ENCODE results near the gene CARNS1.

- TF ChIP-seq ZNF778 (CRISPR knock-in tag; IDR thresholded peaks at IDR 0.05), result no peak
- no peak for TF ChIP-seq ZNF133 (CRISPR knock-in tag; IDR thresholded peaks at IDR 0.05)
- no peak for TF ChIP-seq KDM5B (IDR thresholded peaks at IDR 0.05; ENCODE audit: insufficient replicate concordance, low read depth, low read length)
- no peak for TF ChIP-seq BHLHE40 (IDR thresholded peaks at IDR 0.05; ENCODE audit: low read length)
- TF ChIP-seq TAF1 (IDR thresholded peaks at IDR 0.05; ENCODE audit: control insufficient read depth, extremely low read depth, insufficient read depth, low read length, severe bottlenecking), result no peak
- TF ChIP-seq, protein P1, sequence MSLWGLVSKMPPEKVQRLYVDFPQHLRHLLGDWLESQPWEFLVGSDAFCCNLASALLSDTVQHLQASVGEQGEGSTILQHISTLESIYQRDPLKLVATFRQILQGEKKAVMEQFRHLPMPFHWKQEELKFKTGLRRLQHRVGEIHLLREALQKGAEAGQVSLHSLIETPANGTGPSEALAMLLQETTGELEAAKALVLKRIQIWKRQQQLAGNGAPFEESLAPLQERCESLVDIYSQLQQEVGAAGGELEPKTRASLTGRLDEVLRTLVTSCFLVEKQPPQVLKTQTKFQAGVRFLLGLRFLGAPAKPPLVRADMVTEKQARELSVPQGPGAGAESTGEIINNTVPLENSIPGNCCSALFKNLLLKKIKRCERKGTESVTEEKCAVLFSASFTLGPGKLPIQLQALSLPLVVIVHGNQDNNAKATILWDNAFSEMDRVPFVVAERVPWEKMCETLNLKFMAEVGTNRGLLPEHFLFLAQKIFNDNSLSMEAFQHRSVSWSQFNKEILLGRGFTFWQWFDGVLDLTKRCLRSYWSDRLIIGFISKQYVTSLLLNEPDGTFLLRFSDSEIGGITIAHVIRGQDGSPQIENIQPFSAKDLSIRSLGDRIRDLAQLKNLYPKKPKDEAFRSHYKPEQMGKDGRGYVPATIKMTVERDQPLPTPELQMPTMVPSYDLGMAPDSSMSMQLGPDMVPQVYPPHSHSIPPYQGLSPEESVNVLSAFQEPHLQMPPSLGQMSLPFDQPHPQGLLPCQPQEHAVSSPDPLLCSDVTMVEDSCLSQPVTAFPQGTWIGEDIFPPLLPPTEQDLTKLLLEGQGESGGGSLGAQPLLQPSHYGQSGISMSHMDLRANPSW (CRISPR knock-in tag; IDR thresholded peaks at IDR 0.05), result no peak
- TF ChIP-seq SREBF2 (CRISPR knock-in tag; IDR thresholded peaks at IDR 0.05), result no peak
- no peak for TF ChIP-seq POLR2A (conservative IDR thresholded peaks at IDR 0.05)
- no peak for TF ChIP-seq ZSCAN29 (IDR thresholded peaks at IDR 0.05)
- TF ChIP-seq RNF219 (CRISPR knock-in tag; IDR thresholded peaks at IDR 0.05), result no peak
- TF ChIP-seq ZFP36 (IDR thresholded peaks at IDR 0.05; ENCODE audit: low read depth, low read length, partially characterized antibody), result no peak
- no peak for TF ChIP-seq SRSF9 (IDR thresholded peaks at IDR 0.05; ENCODE audit: borderline replicate concordance, low read depth, low read length)
- TF ChIP-seq, protein P2, sequence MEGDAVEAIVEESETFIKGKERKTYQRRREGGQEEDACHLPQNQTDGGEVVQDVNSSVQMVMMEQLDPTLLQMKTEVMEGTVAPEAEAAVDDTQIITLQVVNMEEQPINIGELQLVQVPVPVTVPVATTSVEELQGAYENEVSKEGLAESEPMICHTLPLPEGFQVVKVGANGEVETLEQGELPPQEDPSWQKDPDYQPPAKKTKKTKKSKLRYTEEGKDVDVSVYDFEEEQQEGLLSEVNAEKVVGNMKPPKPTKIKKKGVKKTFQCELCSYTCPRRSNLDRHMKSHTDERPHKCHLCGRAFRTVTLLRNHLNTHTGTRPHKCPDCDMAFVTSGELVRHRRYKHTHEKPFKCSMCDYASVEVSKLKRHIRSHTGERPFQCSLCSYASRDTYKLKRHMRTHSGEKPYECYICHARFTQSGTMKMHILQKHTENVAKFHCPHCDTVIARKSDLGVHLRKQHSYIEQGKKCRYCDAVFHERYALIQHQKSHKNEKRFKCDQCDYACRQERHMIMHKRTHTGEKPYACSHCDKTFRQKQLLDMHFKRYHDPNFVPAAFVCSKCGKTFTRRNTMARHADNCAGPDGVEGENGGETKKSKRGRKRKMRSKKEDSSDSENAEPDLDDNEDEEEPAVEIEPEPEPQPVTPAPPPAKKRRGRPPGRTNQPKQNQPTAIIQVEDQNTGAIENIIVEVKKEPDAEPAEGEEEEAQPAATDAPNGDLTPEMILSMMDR (IDR thresholded peaks at IDR 0.05 in 2 of 3, conservative IDR thresholded peaks at IDR 0.05 in 1 of 3; ENCODE audit: insufficient read depth in 2 of 3, low read depth in 1 of 3, low read length in 3 of 3), result no peak
- TF ChIP-seq TBP (optimal IDR thresholded peaks at IDR 0.05; ENCODE audit: low read depth, low read length), result no peak
Measured at GRCh38 chr11:67419325-67420049, 4.0 kb downstream of the CARNS1 start.

Data from K562 (cell line).